ENCODE measurements around the gene FFAR1. TPM values are rescaled to one million over a fixed set of nuclear protein-coding genes. Genes with fewer than 3 reads are reported as not detected.

The FFAR1 gene
- polyA plus RNA-seq, 1 experiment, result not detected

GRCh38 chr19:35301961-35302360, 45.7 kb upstream of the FFAR1 start:
- no peak overlapping the region for H3K4me3 ChIP-seq (ENCODE audit: low read depth, low read length)
- H3K36me3 ChIP-seq (ENCODE audit: control insufficient read depth, insufficient read depth, low read length), result no peaks in the 10 kb centered on the region
- H3K27me3 ChIP-seq (ENCODE audit: control insufficient read depth, insufficient read depth, low read length), result no peaks in the 10 kb centered on the region
- TF ChIP-seq CTCF (IDR thresholded peaks at IDR 0.05; ENCODE audit: insufficient read depth, low read depth, low read length), result no peak
- CTCF ChIA-PET, result no interaction called here
- no peak for DNase-seq (ENCODE audit: low read depth)
- POLR2A ChIA-PET, result no interaction called here

- no peak for DNase-seq (ENCODE audit: low read depth)
- H3K27me3 ChIP-seq (ENCODE audit: control insufficient read depth, insufficient read depth, low read length), result no peaks in the 10 kb centered on the region
- POLR2A ChIA-PET, result no interaction called here
- CTCF ChIA-PET, result no interaction called here
- no peaks in the 10 kb centered on the region for H3K36me3 ChIP-seq (ENCODE audit: control insufficient read depth, insufficient read depth, low read length)
- no peak for TF ChIP-seq CTCF (IDR thresholded peaks at IDR 0.05; ENCODE audit: insufficient read depth, low read depth, low read length)
- H3K4me3 ChIP-seq (ENCODE audit: low read depth, low read length), result no peak overlapping the region
These were observed 45.3 kb upstream of the FFAR1 start for GRCh38 chr19:35302446-35302845.

- H3K27me3 ChIP-seq (ENCODE audit: control insufficient read depth, insufficient read depth, low read length), result no peaks in the 10 kb centered on the region
- no peaks in the 10 kb centered on the region for H3K36me3 ChIP-seq (ENCODE audit: control insufficient read depth, insufficient read depth, low read length)
- TF ChIP-seq CTCF (IDR thresholded peaks at IDR 0.05; ENCODE audit: insufficient read depth, low read depth, low read length), result no peak
- CTCF ChIA-PET, result no interaction called here
- DNase-seq (ENCODE audit: low read depth), result no peak
- no peak overlapping the region for H3K4me3 ChIP-seq (ENCODE audit: low read depth, low read length)
- POLR2A ChIA-PET, result no interaction called here
These were observed 44.3 kb upstream of the FFAR1 start for GRCh38 chr19:35303357-35303915.

- Histone ChIP-seq H3K36me3 (ENCODE audit: control insufficient read depth, insufficient read depth, low read length) (no peaks in the 10 kb centered on the region), H3K27me3 (ENCODE audit: control insufficient read depth, insufficient read depth, low read length) (no peaks in the 10 kb centered on the region), H3K4me3 (ENCODE audit: low read depth, low read length) (no peak overlapping the region)
- no peak for TF ChIP-seq CTCF (IDR thresholded peaks at IDR 0.05; ENCODE audit: insufficient read depth, low read depth, low read length)
- ChIA-PET POLR2A (no interaction called here), CTCF (no interaction called here)
- DNase-seq (ENCODE audit: low read depth), result no peak
These were observed 43.7 kb upstream of the FFAR1 start for GRCh38 chr19:35304036-35304435.

GRCh38 chr19:35305181-35305580, 42.5 kb upstream of the FFAR1 start:
- Histone ChIP-seq H3K27me3 (ENCODE audit: control insufficient read depth, insufficient read depth, low read length) (no peaks in the 10 kb centered on the region), H3K4me3 (ENCODE audit: low read depth, low read length) (no peak overlapping the region), H3K36me3 (ENCODE audit: control insufficient read depth, insufficient read depth, low read length) (no peaks in the 10 kb centered on the region)
- ChIA-PET POLR2A (no interaction called here), CTCF (no interaction called here)
- TF ChIP-seq CTCF (IDR thresholded peaks at IDR 0.05; ENCODE audit: insufficient read depth, low read depth, low read length), result no peak
- no peak for DNase-seq (ENCODE audit: low read depth)
